Body of pancreas (tissue), 4 donors: ENCODE results near the gene IFNE. TPM values are rescaled to one million over a fixed set of nuclear protein-coding genes. Genes with fewer than 3 reads are reported as not detected.

ENCODE experiments used
- ATAC-seq: fragments of 150-250 bp; one replicate; pipeline ENCODE4 v1.9.1; 2016
- DNase-seq, 4 donors: peaks; one replicate each; pipeline ENCODE4 v3.0.0-alpha.2; 2019
- H3K27ac ChIP-seq, 4 donors: fragments of 200-600 bp; sonication (generic); 1 replicate in 3 of 4; 2 replicates in 1 of 4; pipeline versions ENCODE4 v1.5.1 to v1.6.1; 2016 to 2019; ENCODE audit warnings: mild to moderate bottlenecking in 1 of 4, mixed read lengths in 1 of 4, moderate library complexity in 1 of 4
- H3K27me3 ChIP-seq, 2 donors: fragments of 200-600 bp; sonication (generic); one replicate each; pipeline ENCODE4 v1.6.0; 2016; ENCODE audit warnings: mild to moderate bottlenecking in 1 of 2
- H3K36me3 ChIP-seq, 2 donors: fragments of 200-600 bp; sonication (generic); replicated peaks in 1 of 2; 2 replicates each; pipeline ENCODE4 v1.5.1; 2016; ENCODE audit warnings: low read depth in 2 of 2; ENCODE audit not compliant: insufficient read depth in 1 of 2
- H3K4me1 ChIP-seq: fragments of 200-600 bp; sonication (generic); one replicate; pipeline ENCODE4 v1.6.0; 2016
- H3K4me3 ChIP-seq, 2 donors: fragments of 200-600 bp; sonication (generic); 1 replicate in 1 of 2; 2 replicates in 1 of 2; pipeline ENCODE4 v1.5.1; 2016 to 2019
- H3K9me3 ChIP-seq, 3 donors: fragments of 200-600 bp; sonication (generic); 1 replicate in 2 of 3; 2 replicates in 1 of 3; pipeline ENCODE4 v1.5.1; 2016
- POLR2A ChIP-seq, 3 donors: fragments of 450-650 bp; IDR thresholded peaks; one replicate each; pipeline ENCODE4 v1.6.1; 2016; ENCODE audit warnings: antibody characterized with exemption in 3 of 3, mild to moderate bottlenecking in 2 of 3
- WGBS, 2 donors: methylation state at CpG; one replicate each; pipeline ENCODE4 v1.1.5; 2017; 5-methylcytosine and 5-hydroxymethylcytosine counted together
- intact Hi-C: fragments of 100-400 bp; cut with DNase I; formaldehyde crosslinking; loops from one replicate; pipeline ENCODE4 v1.15.1; 2023
- total RNA-seq, 2 donors: library from RNA; depleted of rRNA; stranded (reverse); fragments of >200 nt; gene quantifications; one replicate each; pipeline ENCODE4 v1.1.0, GENCODE V29; 2016
- TF ChIP-seq, protein P1 (sequence below), 7 experiments: fragments of 450-650 bp in 4 of 7; fragments of 200-600 bp in 3 of 7; sonication (generic) in 3 of 7; IDR thresholded peaks; one replicate each; pipeline ENCODE4 v1.5.1; 2016 to 2019; ENCODE audit warnings: antibody characterized with exemption in 7 of 7

The IFNE gene
- total RNA-seq, 2 donors from 2014 or later, result 0.26 TPM; not detected in 1

GRCh38 chr9:21479152-21479702 lies 2.9 kb downstream of the IFNE start:
- Histone ChIP-seq H3K4me3 (no peak overlapping the region), H3K9me3 (no peaks in the 10 kb centered on the region), H3K4me1 (no peaks in the 10 kb centered on the region), H3K27ac (no peak overlapping the region), H3K36me3 (no peaks in the 10 kb centered on the region), H3K27me3 (no peaks in the 10 kb centered on the region)
- 49 to 62% methylated on average over 8 of the region's 8 CpGs for WGBS, 2 donors
- ATAC-seq (no peak), DNase-seq (no peak)
- intact Hi-C loops, result no loop called here
- TF ChIP-seq, protein P1, sequence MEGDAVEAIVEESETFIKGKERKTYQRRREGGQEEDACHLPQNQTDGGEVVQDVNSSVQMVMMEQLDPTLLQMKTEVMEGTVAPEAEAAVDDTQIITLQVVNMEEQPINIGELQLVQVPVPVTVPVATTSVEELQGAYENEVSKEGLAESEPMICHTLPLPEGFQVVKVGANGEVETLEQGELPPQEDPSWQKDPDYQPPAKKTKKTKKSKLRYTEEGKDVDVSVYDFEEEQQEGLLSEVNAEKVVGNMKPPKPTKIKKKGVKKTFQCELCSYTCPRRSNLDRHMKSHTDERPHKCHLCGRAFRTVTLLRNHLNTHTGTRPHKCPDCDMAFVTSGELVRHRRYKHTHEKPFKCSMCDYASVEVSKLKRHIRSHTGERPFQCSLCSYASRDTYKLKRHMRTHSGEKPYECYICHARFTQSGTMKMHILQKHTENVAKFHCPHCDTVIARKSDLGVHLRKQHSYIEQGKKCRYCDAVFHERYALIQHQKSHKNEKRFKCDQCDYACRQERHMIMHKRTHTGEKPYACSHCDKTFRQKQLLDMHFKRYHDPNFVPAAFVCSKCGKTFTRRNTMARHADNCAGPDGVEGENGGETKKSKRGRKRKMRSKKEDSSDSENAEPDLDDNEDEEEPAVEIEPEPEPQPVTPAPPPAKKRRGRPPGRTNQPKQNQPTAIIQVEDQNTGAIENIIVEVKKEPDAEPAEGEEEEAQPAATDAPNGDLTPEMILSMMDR (IDR thresholded peaks at IDR 0.05), result no peak
- no peak for TF ChIP-seq POLR2A (IDR thresholded peaks at IDR 0.05)

- Histone ChIP-seq H3K4me1 (no peaks in the 10 kb centered on the region), H3K27me3 (no peaks in the 10 kb centered on the region), H3K36me3 (no peaks in the 10 kb centered on the region), H3K27ac (no peak overlapping the region), H3K4me3 (no peak overlapping the region), H3K9me3 (no peaks in the 10 kb centered on the region)
- no peak for TF ChIP-seq POLR2A (IDR thresholded peaks at IDR 0.05)
- TF ChIP-seq, protein P1 (IDR thresholded peaks at IDR 0.05), result no peak
- intact Hi-C loops, result no loop called here
- WGBS, 2 donors, result 76 to 80% methylated on average over 2 of the region's 2 CpGs
- ATAC-seq (no peak), DNase-seq (no peak)
Observed at GRCh38 chr9:21477466-21477865, 4.6 kb downstream of the IFNE start.

DNA sequence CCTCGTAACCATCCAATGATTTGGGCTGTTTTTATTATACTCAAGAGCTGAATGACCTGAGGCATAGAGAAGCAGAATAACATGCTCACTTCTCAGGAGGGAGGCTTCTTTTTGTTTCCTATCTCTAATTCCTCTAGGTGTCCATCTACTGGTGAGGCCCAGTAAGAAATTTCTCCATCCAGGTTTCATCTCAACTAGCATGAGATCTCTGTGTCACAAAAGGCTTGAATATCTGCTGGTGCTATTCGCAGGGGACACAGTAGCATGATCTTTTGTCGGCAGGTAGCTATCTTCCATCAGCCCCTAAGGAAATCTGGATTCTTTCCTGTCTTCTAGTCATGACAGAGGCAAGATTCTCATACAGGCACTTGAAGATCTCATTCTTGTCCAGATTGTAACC lies 8.9 kb downstream of the IFNE start:
- DNase-seq, result no peak
- WGBS, 2 donors, result 84 to 89% methylated on average over 3 of the region's 3 CpGs
- H3K9me3 ChIP-seq, result no peaks in the 10 kb centered on the region
- no peaks in the 10 kb centered on the region for H3K4me1 ChIP-seq
- no peaks in the 10 kb centered on the region for H3K27me3 ChIP-seq
- H3K4me3 ChIP-seq, result no peak overlapping the region
- intact Hi-C loops, result no loop called here
- no peaks in the 10 kb centered on the region for H3K36me3 ChIP-seq
- H3K27ac ChIP-seq, result no peak overlapping the region
- TF ChIP-seq, protein P1 (IDR thresholded peaks at IDR 0.05), result no peak
- TF ChIP-seq POLR2A (IDR thresholded peaks at IDR 0.05), result no peak
- ATAC-seq, result no peak

GRCh38 chr9:21470126-21470525 lies 12.0 kb downstream of the IFNE start:
- no peaks in the 10 kb centered on the region for H3K4me1 ChIP-seq
- DNase-seq (no peak), ATAC-seq (no peak)
- no peak overlapping the region for H3K27ac ChIP-seq
- no peaks in the 10 kb centered on the region for H3K9me3 ChIP-seq
- 62 to 74% methylated on average over 5 of the region's 5 CpGs for WGBS, 2 donors
- H3K36me3 ChIP-seq, result no peaks in the 10 kb centered on the region
- no peaks in the 10 kb centered on the region for H3K27me3 ChIP-seq
- intact Hi-C loops, result no loop called here
- TF ChIP-seq POLR2A (IDR thresholded peaks at IDR 0.05), result no peak
- TF ChIP-seq, protein P1 (IDR thresholded peaks at IDR 0.05), result no peak
- H3K4me3 ChIP-seq, result no peak overlapping the region

GRCh38 chr9:21465859-21466518 lies 16.1 kb downstream of the IFNE start:
- intact Hi-C loops, result loop anchor here (5.0 kb wide), 1 partner anchor 321 kb away; no protein-coding TSS in a partner anchor
- H3K27ac ChIP-seq, result no peak overlapping the region
- H3K9me3 ChIP-seq, result no peaks in the 10 kb centered on the region
- TF ChIP-seq, protein P1 (IDR thresholded peaks at IDR 0.05), result peak in 6 of 7 experiments; percentile 50 to 79 (median 68)
- no peak for TF ChIP-seq POLR2A (IDR thresholded peaks at IDR 0.05)
- no peaks in the 10 kb centered on the region for H3K4me1 ChIP-seq
- ATAC-seq (peak; percentile 74), DNase-seq (peak in 1 of 4 donors; percentile 25)
- H3K27me3 ChIP-seq, result no peaks in the 10 kb centered on the region
- no peak overlapping the region for H3K4me3 ChIP-seq
- H3K36me3 ChIP-seq, result no peaks in the 10 kb centered on the region
